Measurements from ENCODE around the gene TRABD2B. TPM values are rescaled to one million over a fixed set of nuclear protein-coding genes. Genes with fewer than 3 reads are reported as not detected.

TRABD2B gene
- total and polyA plus RNA-seq, 4 donors: 0.28 to 2.6 (median 1.3) TPM

- Histone ChIP-seq H3K4me1 (ENCODE audit: control insufficient read depth in 4 of 4, insufficient read depth in 4 of 4, low read length in 3 of 4) (peaks cover 0 to 17% (median 13%) of the 10 kb centered on the region in 4 donors), H3K27me3 (ENCODE audit: control insufficient read depth in 4 of 4, insufficient read depth in 4 of 4, low read length in 3 of 4) (no peaks in the 10 kb centered on the region), H3K36me3 (ENCODE audit: control insufficient read depth in 4 of 4, insufficient read depth in 3 of 4, low read depth in 1 of 4, low read length in 3 of 4) (no peaks in the 10 kb centered on the region), H3K9me3 (ENCODE audit: control insufficient read depth in 4 of 4, low read length in 3 of 4) (no peaks in the 10 kb centered on the region), H3K27ac (ENCODE audit: low read depth in 1 of 2, low read length in 2 of 2) (no peak overlapping the region), H3K9ac (ENCODE audit: low read depth in 1 of 2, low read length in 2 of 2) (no peak overlapping the region), H3K4me3 (ENCODE audit: low read depth in 1 of 3, low read length in 3 of 3) (no peak overlapping the region)
- no peak for DNase-seq (ENCODE audit: low spot score)
- TF ChIP-seq REST (IDR thresholded peaks at IDR 0.05) (no peak), GABPA (IDR thresholded peaks at IDR 0.05 in 1 of 2, conservative IDR thresholded peaks at IDR 0.05 in 1 of 2) (no peak), FOXA1 (IDR thresholded peaks at IDR 0.05) (no peak), MAX (IDR thresholded peaks at IDR 0.05) (no peak), ATF3 (IDR thresholded peaks at IDR 0.05) (no peak), SP1 (IDR thresholded peaks at IDR 0.05) (no peak), TAF1 (conservative IDR thresholded peaks at IDR 0.05) (no peak)
- 86% methylated on average over 22 of the region's 22 CpGs for WGBS
Measured at GRCh38 chr1:47765742-47766485, 231.3 kb downstream of the TRABD2B start.

GRCh38 chr1:47765236-47765635 is 231.9 kb downstream of the TRABD2B start:
- no peak for DNase-seq (ENCODE audit: low spot score)
- H3K27me3 ChIP-seq (ENCODE audit: control insufficient read depth in 4 of 4, insufficient read depth in 4 of 4, low read length in 3 of 4): no peaks in the 10 kb centered on the region
- H3K4me1 ChIP-seq (ENCODE audit: control insufficient read depth in 4 of 4, insufficient read depth in 4 of 4, low read length in 3 of 4): peaks cover 0 to 17% (median 13%) of the 10 kb centered on the region in 4 donors
- H3K36me3 ChIP-seq (ENCODE audit: control insufficient read depth in 4 of 4, insufficient read depth in 3 of 4, low read depth in 1 of 4, low read length in 3 of 4): no peaks in the 10 kb centered on the region
- H3K4me3 ChIP-seq (ENCODE audit: low read depth in 1 of 3, low read length in 3 of 3): no peak overlapping the region
- no peak for TF ChIP-seq GABPA (IDR thresholded peaks at IDR 0.05 in 1 of 2, conservative IDR thresholded peaks at IDR 0.05 in 1 of 2)
- TF ChIP-seq JUND (IDR thresholded peaks at IDR 0.05): no peak
- TF ChIP-seq YY1 (IDR thresholded peaks at IDR 0.05): no peak
- 94% methylated on average over 8 of the region's 8 CpGs for WGBS
- no peak overlapping the region for H3K27ac ChIP-seq (ENCODE audit: low read depth in 1 of 2, low read length in 2 of 2)
- no peaks in the 10 kb centered on the region for H3K9me3 ChIP-seq (ENCODE audit: control insufficient read depth in 4 of 4, low read length in 3 of 4)
- no peak overlapping the region for H3K9ac ChIP-seq (ENCODE audit: low read depth in 1 of 2, low read length in 2 of 2)

GRCh38 chr1:47764461-47765046 is 232.6 kb downstream of the TRABD2B start:
- H3K36me3 ChIP-seq (ENCODE audit: control insufficient read depth in 4 of 4, insufficient read depth in 3 of 4, low read depth in 1 of 4, low read length in 3 of 4): no peaks in the 10 kb centered on the region
- H3K9ac ChIP-seq (ENCODE audit: low read depth in 1 of 2, low read length in 2 of 2): no peak overlapping the region
- H3K4me1 ChIP-seq (ENCODE audit: control insufficient read depth in 4 of 4, insufficient read depth in 4 of 4, low read length in 3 of 4): peaks cover 0 to 17% (median 13%) of the 10 kb centered on the region in 4 donors
- H3K4me3 ChIP-seq (ENCODE audit: low read depth in 1 of 3, low read length in 3 of 3): no peak overlapping the region
- WGBS: 91% methylated on average over 9 of the region's 9 CpGs
- H3K27me3 ChIP-seq (ENCODE audit: control insufficient read depth in 4 of 4, insufficient read depth in 4 of 4, low read length in 3 of 4): no peaks in the 10 kb centered on the region
- no peak for TF ChIP-seq ZBTB33 (IDR thresholded peaks at IDR 0.05)
- no peak for TF ChIP-seq HNF4G (IDR thresholded peaks at IDR 0.05)
- TF ChIP-seq RXRA (IDR thresholded peaks at IDR 0.05): no peak
- TF ChIP-seq EGR1 (IDR thresholded peaks at IDR 0.05; ENCODE audit: low read depth in 2 of 2): no peak
- no peak for TF ChIP-seq FOXA1 (IDR thresholded peaks at IDR 0.05)
- TF ChIP-seq REST (IDR thresholded peaks at IDR 0.05): no peak
- TF ChIP-seq NR2F2 (IDR thresholded peaks at IDR 0.05): no peak
- no peak for TF ChIP-seq CTCF (IDR thresholded peaks at IDR 0.05; ENCODE audit: low read depth, low read length, missing input control)
- no peak for DNase-seq (ENCODE audit: low spot score)
- no peaks in the 10 kb centered on the region for H3K9me3 ChIP-seq (ENCODE audit: control insufficient read depth in 4 of 4, low read length in 3 of 4)
- H3K27ac ChIP-seq (ENCODE audit: low read depth in 1 of 2, low read length in 2 of 2): no peak overlapping the region
